Measurements from ENCODE around the gene LDB3. TPM values are rescaled to one million over a fixed set of nuclear protein-coding genes. Genes with fewer than 3 reads are reported as not detected.

The LDB3 gene
- polyA plus RNA-seq, 1 experiment: 0.83 TPM

GRCh38 chr10:86775056-86775869 lies 107.0 kb downstream of the LDB3 start:
- no peak overlapping the region for H3K4me3 ChIP-seq (ENCODE audit: low read depth, low read length)
- no peaks in the 10 kb centered on the region for H3K36me3 ChIP-seq (ENCODE audit: control insufficient read depth, insufficient read depth, low read length)
- no peaks in the 10 kb centered on the region for H3K27me3 ChIP-seq (ENCODE audit: control insufficient read depth, insufficient read depth, low read length)
- DNase-seq (ENCODE audit: low read depth): no peak
- ChIA-PET CTCF (interaction anchor here (0.7 kb wide), 2 partner anchors 29 to 123 kb away, joined by 3 to 5 read pairs; no protein-coding TSS in a partner anchor), POLR2A (no interaction called here)
- TF ChIP-seq CTCF (IDR thresholded peaks at IDR 0.05; ENCODE audit: insufficient read depth, low read depth, low read length): no peak

DNA sequence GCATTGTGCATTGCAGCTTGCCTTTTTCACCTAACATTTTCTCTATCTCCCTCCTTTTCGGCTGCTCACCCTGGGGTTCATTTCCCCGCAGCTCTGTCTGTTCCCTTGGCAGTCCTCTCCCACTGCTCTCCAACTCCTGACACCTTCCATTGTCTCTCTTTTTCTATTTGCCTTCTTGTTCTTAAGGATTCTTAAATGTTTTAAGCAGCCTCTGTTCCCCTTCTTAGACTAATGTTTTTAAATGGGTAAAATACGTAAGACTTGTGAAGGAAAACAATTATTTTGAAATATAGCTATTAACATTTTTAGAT lies 107.5 kb downstream of the LDB3 start:
- no peaks in the 10 kb centered on the region for H3K27me3 ChIP-seq (ENCODE audit: control insufficient read depth, insufficient read depth, low read length)
- no peak for TF ChIP-seq CTCF (IDR thresholded peaks at IDR 0.05; ENCODE audit: insufficient read depth, low read depth, low read length)
- ChIA-PET CTCF (no interaction called here), POLR2A (no interaction called here)
- no peak overlapping the region for H3K4me3 ChIP-seq (ENCODE audit: low read depth, low read length)
- no peak for DNase-seq (ENCODE audit: low read depth)
- no peaks in the 10 kb centered on the region for H3K36me3 ChIP-seq (ENCODE audit: control insufficient read depth, insufficient read depth, low read length)

GRCh38 chr10:86779220-86780017 lies 111.1 kb downstream of the LDB3 start:
- no peak overlapping the region for H3K4me3 ChIP-seq (ENCODE audit: low read depth, low read length)
- DNase-seq (ENCODE audit: low read depth): no peak
- TF ChIP-seq CTCF (IDR thresholded peaks at IDR 0.05; ENCODE audit: insufficient read depth, low read depth, low read length): no peak
- no peaks in the 10 kb centered on the region for H3K27me3 ChIP-seq (ENCODE audit: control insufficient read depth, insufficient read depth, low read length)
- CTCF ChIA-PET: interaction anchor here (0.8 to 1.4 kb wide), 3 partner anchors 9 to 86 kb away, joined by 3 read pairs; no protein-coding TSS in a partner anchor
- no peaks in the 10 kb centered on the region for H3K36me3 ChIP-seq (ENCODE audit: control insufficient read depth, insufficient read depth, low read length)
- POLR2A ChIA-PET: no interaction called here

DNA sequence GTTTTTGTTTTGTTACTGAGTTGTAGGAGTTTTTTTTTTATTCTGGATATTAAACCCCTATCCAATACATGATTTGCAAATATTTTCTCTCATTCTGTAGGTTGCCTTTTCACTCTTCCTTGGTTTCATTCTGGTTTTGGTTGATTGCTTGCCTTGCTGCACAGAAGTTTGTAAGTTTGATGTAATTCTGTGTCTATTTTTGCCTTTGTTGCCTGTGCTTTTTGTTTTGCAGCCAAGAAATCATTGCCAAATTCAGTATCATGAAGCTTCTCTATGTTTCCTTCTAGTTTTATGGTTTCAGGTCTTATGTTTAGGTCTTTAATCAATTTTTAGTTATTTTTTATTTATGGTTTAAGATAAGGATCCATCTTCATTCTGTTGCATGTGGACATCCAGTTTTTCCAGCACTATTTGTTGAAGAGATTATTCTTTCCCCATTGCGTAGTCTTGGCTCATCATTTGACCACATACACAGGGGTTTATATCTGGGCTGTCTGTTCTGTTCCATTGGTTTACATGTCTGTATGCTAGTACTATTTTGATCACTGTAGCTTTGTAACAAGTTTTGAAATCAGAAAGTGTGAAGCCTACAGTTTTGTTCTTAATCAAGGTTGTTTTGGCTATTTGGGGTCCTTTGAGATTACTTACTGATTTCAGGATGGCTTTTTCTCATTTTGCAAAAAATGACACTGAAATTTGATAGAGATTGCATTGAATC lies 114.5 kb downstream of the LDB3 start:
- POLR2A ChIA-PET: interaction anchor here (0.6 kb wide), 1 partner anchor 25 kb away, joined by 4 read pairs; no protein-coding TSS in a partner anchor
- no peak for DNase-seq (ENCODE audit: low read depth)
- CTCF ChIA-PET: interaction anchor here (0.6 kb wide), 1 partner anchor 27 kb away, joined by 4 read pairs; the partner anchor contains the start of gene BMPR1A

More for the DNA sequence above, 114.5 kb downstream of the LDB3 start:
- Histone ChIP-seq H3K36me3 (ENCODE audit: control insufficient read depth, insufficient read depth, low read length) (peaks cover 1% of the 10 kb centered on the region), H3K27me3 (ENCODE audit: control insufficient read depth, insufficient read depth, low read length) (no peaks in the 10 kb centered on the region), H3K4me3 (ENCODE audit: low read depth, low read length) (no peak overlapping the region)
- no peak for TF ChIP-seq CTCF (IDR thresholded peaks at IDR 0.05; ENCODE audit: insufficient read depth, low read depth, low read length)

Measured in BJ (cell line).